Left kidney (tissue), 2 donors: ENCODE measurements around the gene SEMA4G. TPM values are rescaled to one million over a fixed set of nuclear protein-coding genes. Genes with fewer than 3 reads are reported as not detected.
"Not testable (repeated sequence)": the region's sequence is repeated elsewhere in the genome, so short reads cannot be mapped to it uniquely, and the experiment has no call there.

Experiments
- DNase-seq: peaks from one replicate; pipeline ENCODE4 v3.0.0-alpha.2; 2013
- polyA plus RNA-seq: library from polyadenylated mRNA; unstranded; fragments of 120-200 nt; gene quantifications from one replicate; pipeline ENCODE4 v1.2.1, GENCODE V29; 2013; ENCODE audit not compliant: insufficient read length

SEMA4G gene
- polyA plus RNA-seq, 1 donor: 63.0 TPM

- DNase-seq: no peak
Measured at GRCh38 chr10:100970076-100970913, 991 bp downstream of the SEMA4G start.

DNA sequence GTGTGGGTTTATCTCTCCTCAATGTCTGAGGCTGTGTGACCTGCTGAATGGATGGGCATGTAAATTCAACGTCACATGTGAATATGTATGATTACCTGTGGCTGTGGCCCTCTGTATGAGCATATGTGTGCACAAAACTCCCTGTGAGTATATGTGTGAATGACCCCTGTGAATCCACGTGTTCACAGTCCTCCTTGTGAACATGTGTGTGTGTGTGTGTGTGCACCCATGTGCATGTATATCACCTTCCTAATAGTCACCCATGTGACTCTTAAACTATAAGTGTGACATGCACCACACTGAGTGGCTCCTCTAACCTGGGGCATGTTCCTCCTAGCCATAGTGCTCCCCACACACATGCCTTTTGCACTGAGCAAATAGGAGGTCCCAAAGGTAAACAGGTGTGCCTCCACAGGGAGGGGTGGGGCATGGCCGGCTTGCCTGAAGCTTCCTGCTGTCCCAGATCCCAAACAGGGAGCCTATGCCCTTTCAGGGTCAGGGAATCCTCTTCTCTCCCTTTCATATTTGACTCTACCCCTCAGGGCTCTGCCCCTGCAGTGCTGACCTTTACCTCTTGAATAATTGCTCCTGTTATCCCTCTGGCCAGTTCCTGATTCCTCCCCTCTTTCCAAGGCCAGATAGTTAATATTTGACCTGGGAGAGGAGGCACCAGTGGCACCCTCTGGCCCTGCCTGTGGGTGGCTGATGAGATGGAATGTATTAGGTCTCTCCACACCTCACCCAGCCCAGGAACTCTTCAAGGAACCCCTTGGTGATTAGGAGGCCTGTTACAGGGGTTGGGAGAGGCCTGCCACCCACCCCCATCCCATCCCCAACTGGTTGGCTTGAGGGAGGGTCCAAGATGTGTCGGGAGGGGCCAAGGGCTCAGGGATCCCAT, 1.9 kb downstream of the SEMA4G start:
- no peak for DNase-seq

DNA sequence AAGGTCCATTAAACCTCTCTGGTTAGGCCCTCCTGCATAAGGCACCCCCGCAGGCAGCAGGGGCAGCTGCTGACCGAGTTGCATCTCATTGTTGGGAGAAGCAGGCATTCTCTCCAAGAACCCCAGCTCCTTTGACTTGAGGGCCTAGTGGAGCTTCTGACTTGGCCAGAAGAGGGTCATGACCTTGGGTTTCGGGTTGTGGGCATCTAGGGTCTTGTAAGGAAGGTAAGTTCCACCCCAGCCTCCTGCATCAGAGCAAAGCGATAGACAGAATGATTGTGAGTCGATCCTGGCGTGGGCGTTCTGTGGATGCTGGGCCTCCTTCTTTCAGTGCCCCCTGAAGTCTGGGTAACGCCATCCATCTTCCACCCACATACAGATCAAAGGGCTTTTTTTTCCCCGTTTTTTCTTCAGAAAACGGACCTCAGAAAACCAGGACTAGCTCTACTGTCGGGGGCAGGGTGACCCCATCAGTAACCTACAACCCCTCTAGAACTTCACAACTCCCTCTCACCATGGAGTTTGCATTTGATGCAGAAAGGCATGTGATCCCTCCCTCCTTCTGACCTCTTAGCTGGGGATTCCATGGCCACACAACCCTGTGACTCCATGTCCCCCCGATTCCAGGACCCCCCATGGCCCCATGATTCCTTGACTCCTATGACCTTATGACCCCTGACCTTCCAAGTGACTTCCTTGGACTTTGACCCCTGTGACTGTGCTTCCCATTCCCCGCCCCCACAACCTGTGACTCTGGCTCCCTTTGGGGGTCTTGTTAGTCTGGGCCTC, 3.0 kb downstream of the SEMA4G start:
- no peak for DNase-seq

GRCh38 chr10:100972904-100973535, 3.7 kb downstream of the SEMA4G start:
- no peak for DNase-seq

DNA sequence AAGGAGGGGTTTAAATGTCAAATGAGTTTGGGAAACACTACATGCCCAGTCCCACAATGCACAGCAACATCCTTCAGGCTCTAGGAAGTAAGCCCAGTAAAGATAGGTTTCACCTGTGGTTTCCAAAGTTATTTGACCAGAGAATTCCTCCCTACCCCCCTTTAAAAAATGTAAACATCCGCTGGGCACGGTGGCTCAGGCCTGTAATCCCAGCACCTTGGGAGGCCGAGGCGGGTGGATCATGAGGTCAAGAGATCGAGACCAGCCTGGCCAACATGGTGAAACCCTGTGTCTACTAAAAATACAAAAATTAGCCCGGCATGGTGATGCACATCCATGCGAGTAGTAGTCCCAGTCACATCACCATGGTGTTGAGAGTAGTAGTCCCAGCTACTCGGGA, 6.1 kb downstream of the SEMA4G start:
- DNase-seq: not testable (repeated sequence)

GRCh38 chr10:100976906-100977305, 7.6 kb downstream of the SEMA4G start:
- DNase-seq: no peak

- DNase-seq: no peak
Measured at GRCh38 chr10:100977436-100977835, 8.1 kb downstream of the SEMA4G start.

GRCh38 chr10:100978121-100978900, 9.0 kb downstream of the SEMA4G start:
- no peak for DNase-seq

DNA sequence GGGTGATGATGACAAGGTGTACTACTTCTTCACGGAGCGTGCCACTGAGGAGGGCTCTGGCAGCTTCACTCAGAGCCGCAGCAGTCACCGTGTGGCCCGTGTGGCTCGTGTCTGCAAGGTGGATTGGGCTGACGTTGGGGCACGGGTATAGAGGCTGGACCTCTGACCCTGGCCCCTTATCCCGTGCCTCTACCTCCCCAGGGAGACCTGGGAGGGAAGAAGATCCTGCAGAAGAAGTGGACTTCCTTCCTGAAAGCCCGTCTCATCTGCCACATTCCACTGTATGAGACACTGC, 9.5 kb downstream of the SEMA4G start:
- DNase-seq: no peak

DNA sequence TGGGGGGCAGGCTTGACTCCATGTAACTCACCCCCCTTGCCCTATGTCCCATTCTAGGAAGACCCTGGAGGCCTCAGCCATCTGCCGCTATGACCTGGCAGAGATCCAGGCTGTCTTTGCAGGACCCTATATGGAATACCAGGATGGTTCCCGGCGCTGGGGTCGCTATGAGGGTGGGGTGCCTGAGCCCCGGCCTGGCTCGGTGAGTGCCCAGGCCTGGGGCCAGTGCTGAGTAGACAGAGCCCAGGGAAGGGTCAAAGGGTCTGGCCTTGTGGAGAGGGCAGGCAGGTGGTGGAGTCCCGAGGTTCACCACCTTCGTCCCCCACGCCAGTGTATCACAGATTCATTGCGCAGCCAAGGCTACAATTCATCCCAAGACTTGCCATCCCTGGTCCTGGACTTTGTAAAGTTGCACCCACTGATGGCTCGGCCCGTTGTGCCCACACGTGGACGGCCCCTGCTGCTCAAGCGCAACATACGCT, 10.5 kb downstream of the SEMA4G start:
- no peak for DNase-seq

GRCh38 chr10:100980311-100980710, 11.0 kb downstream of the SEMA4G start:
- DNase-seq: no peak

- no peak for DNase-seq
Measured at GRCh38 chr10:100980711-100981110, 11.4 kb downstream of the SEMA4G start.

- DNase-seq: no peak
Measured at GRCh38 chr10:100981178-100981772, 12.0 kb downstream of the SEMA4G start.

DNA sequence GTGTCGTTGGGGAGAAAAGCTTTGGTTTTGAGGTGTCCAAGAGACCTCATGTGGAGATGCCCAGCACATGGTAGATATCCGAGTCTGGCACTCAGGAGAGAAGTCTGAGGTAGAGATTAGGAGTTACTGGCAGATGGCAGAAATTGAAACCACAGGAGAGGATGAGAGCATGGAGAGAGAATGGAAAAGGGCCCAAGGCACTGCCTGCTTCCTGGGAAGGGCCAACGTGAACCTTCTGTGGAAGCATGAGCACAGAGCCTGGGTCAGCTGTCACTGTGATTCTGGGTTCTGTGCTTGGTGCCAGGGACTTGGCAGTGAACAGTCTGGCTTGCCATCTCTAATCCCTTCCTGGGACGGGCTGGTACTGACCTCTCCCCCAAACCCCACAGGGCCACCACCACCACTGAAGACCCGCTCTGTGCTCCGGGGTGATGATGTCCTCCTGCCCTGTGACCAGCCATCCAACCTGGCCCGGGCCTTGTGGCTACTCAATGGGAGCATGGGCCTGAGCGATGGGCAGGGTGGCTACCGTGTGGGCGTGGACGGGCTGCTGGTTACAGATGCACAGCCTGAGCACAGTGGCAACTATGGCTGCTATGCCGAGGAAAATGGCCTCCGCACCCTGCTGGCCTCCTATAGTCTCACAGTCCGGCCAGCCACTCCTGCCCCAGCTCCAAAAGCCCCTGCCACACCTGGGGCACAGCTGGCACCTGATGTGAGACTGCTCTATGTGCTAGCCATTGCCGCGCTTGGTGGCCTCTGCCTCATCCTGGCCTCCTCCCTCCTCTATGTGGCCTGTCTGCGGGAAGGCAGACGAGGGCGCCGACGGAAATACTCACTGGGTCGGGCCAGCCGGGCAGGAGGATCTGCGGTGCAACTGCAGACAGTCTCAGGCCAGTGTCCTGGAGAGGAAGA, 13.9 kb downstream of the SEMA4G start:
- no peak for DNase-seq

DNA sequence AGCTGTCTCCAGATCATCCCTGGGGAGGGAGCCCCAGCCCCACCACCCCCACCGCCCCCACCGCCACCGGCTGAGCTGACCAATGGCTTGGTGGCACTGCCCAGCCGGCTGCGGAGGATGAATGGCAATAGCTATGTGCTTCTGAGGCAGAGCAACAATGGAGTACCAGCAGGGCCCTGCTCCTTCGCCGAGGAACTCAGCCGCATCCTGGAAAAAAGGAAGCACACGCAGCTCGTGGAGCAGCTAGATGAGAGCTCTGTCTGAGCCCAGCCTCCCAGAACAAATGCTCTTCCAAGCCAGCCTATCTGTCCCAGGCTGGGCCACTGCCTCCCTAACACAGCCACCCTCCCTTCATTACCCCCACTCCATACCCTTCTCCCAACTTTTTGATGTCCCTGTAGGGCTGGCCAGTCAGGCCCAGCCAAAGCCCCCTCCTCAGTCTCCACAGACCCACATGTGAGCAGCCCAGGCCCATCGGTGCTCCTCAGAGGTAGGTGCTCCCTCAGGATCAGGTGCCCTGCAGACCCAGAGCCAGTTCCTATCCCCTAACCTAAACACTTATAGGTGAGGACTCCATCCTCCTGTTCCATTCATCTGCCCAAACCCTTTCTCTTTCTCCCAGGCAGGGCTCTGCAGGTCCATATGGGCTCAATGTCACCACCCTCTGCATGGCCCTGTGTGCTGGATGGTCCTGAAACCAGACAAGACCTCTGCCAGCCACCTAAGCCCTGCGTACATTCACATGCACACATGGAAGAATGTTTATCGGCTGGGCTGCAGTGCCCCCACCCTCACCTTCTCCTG, 14.8 kb downstream of the SEMA4G start:
- no peak for DNase-seq

DNA sequence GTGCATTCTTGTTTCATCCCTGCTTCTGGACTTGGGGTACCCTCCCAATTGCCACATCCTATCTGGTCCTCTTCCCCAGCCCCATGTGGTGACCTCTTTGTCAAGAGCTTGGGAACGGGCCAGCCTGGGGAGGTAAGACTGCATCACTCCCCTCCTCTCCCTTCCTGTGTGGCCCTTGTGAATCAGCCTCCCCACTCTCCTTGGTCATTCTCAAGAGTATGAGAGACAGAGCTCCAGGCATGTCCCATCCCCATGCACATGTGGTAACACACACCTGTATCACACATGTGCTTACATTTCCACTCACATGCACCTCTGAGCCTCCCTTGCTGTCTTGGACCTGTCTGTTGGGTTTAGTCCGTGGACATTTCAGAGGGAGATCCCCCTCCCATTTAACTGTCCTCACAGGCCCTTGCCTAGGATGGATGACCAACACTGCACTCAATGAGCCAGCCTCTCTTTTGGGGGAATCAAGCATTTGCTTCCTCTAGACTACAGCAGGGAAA, 15.4 kb downstream of the SEMA4G start:
- no peak for DNase-seq

GRCh38 chr10:100985336-100985735, 16.0 kb downstream of the SEMA4G start:
- DNase-seq: no peak

DNA sequence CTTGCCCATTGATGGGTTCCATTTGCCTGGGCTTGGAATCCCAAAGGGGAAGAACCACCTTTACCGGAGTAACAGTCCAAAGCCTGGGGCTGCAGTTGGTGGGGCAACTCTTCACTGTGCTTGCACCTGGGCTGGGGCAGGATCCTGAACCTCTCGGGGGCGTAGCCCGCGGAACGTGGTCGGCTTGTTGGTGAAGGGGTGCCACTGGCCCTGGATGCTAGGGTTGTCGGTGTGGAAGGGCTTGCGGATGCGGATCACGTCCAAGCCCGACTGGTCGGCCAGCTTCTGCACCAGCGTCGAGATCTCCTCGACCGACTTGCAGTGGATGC, 17.3 kb downstream of the SEMA4G start:
- DNase-seq: no peak
